HEK293T (cell line): Measurements from ENCODE around the gene DLK2.

ENCODE experiments used
- FOXA1 ChIP-seq: fragments of 450-650 bp; IDR thresholded peaks from 2 replicates; pipeline ENCODE4 v1.6.1; 2016; ENCODE audit warnings: mild to moderate bottlenecking
- FOXK2 ChIP-seq: fragments of 450-650 bp; IDR thresholded peaks from 2 replicates; pipeline ENCODE4 v1.6.1; 2016; ENCODE audit warnings: mild to moderate bottlenecking
- HDGF ChIP-seq: fragments of 450-650 bp; IDR thresholded peaks from 2 replicates; pipeline ENCODE4 v1.6.1; 2017; ENCODE audit warnings: antibody characterized with exemption, borderline replicate concordance
- L3MBTL2 ChIP-seq: fragments of 450-650 bp; conservative IDR thresholded peaks from 2 replicates; pipeline ENCODE4 v1.6.1; 2016; ENCODE audit warnings: mild to moderate bottlenecking
- PKNOX1 ChIP-seq: fragments of 450-650 bp; IDR thresholded peaks from 2 replicates; pipeline ENCODE4 v1.6.1; 2016
- SUZ12 ChIP-seq: fragments of 450-650 bp; IDR thresholded peaks from 2 replicates; pipeline ENCODE4 v1.6.1; 2016; ENCODE audit warnings: mild to moderate bottlenecking
- ZNF384 ChIP-seq: fragments of 450-650 bp; IDR thresholded peaks from 2 replicates; pipeline ENCODE4 v1.6.1; 2016

- no peak for TF ChIP-seq ZNF384
- TF ChIP-seq PKNOX1: no peak
- no peak for TF ChIP-seq L3MBTL2
- TF ChIP-seq HDGF: no peak
- TF ChIP-seq FOXA1: no peak
- no peak for TF ChIP-seq FOXK2
- no peak for TF ChIP-seq SUZ12
Measured at GRCh38 chr6:43444582-43444981, 10.8 kb downstream of the DLK2 start.
